CD4-positive, alpha-beta T cell treated with Interleukin-4 for 1 hour (primary cell): ENCODE data around the gene MUC5AC.
"Not testable (repeated sequence)": the region's sequence is repeated elsewhere in the genome, so short reads cannot be mapped to it uniquely, and the experiment has no call there.

ENCODE experiments used
- DNase-seq, 2 donors: peaks; one replicate each; pipeline ENCODE4 v3.0.0-alpha.2; 2020 to 2022

Gene MUC5AC

GRCh38 chr11:1239596-1240205, 81.9 kb downstream of the MUC5AC start:
- no peak for DNase-seq

DNA sequence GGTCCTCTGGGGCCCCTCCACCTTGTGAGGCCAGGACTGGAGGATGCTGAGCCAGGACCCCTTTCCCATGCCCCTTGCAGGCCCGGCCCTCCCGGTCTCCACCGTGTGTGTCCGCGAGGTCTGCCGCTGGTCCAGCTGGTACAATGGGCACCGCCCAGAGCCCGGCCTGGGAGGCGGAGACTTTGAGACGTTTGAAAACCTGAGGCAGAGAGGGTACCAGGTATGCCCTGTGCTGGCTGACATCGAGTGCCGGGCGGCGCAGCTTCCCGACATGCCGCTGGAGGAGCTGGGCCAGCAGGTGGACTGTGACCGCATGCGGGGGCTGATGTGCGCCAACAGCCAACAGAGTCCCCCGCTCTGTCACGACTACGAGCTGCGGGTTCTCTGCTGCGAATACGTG, 83.0 kb downstream of the MUC5AC start:
- DNase-seq, result no peak

DNA sequence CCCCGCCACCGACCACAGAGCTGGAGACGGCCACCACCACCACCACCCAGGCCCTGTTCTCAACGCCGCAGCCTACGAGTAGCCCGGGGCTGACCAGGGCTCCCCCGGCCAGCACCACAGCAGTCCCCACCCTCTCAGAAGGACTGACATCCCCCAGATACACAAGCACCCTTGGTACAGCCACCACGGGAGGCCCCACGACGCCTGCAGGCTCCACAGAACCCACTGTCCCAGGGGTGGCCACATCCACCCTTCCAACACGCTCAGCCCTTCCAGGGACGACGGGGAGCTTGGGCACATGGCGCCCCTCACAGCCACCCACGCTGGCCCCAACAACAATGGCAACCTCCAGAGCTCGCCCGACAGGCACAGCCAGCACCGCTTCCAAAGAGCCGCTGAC, 84.0 kb downstream of the MUC5AC start:
- DNase-seq, result no peak

GRCh38 chr11:1242289-1242688, 84.5 kb downstream of the MUC5AC start:
- DNase-seq, result no peak

DNA sequence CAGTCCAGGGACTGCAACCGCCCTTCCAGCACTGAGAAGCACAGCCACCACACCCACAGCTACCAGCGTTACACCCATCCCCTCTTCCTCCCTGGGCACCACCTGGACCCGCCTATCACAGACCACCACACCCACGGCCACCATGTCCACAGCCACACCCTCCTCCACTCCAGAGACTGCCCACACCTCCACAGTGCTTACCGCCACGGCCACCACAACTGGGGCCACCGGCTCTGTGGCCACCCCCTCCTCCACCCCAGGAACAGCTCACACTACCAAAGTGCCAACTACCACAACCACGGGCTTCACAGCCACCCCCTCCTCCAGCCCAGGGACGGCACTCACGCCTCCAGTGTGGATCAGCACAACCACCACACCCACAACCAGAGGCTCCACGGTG, 85.0 kb downstream of the MUC5AC start:
- DNase-seq, result not testable (repeated sequence)

DNA sequence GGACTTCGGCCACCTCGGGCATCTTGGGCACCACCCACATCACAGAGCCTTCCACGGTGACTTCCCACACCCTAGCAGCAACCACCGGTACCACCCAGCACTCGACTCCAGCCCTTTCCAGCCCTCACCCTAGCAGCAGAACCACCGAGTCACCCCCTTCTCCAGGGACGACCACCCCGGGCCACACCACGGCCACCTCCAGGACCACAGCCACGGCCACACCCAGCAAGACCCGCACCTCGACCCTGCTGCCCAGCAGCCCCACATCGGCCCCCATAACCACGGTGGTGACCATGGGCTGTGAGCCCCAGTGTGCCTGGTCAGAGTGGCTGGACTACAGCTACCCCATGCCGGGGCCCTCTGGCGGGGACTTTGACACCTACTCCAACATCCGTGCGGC, 85.8 kb downstream of the MUC5AC start:
- not testable (repeated sequence) for DNase-seq

- not testable (repeated sequence) for DNase-seq
Measured at GRCh38 chr11:1244557-1244956, 86.8 kb downstream of the MUC5AC start.

DNA sequence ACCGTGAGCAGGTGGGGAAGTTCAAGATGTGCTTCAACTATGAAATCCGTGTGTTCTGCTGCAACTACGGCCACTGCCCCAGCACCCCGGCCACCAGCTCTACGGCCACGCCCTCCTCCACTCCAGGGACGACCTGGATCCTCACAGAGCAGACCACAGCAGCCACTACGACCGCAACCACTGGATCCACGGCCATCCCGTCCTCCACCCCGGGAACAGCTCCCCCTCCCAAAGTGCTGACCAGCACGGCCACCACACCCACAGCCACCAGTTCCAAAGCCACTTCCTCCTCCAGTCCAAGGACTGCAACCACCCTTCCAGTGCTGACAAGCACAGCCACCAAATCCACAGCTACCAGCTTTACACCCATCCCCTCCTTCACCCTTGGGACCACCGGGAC, 88.0 kb downstream of the MUC5AC start:
- DNase-seq, result not testable (repeated sequence)

DNA sequence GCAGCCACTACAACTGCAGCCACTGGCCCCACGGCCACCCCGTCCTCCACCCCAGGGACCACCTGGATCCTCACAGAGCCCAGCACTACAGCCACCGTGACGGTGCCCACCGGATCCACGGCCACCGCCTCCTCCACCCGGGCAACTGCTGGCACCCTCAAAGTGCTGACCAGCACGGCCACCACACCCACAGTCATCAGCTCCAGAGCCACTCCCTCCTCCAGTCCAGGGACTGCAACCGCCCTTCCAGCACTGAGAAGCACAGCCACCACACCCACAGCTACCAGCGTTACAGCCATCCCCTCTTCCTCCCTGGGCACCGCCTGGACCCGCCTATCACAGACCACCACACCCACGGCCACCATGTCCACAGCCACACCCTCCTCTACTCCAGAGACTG, 88.5 kb downstream of the MUC5AC start:
- DNase-seq, result not testable (repeated sequence)

DNA sequence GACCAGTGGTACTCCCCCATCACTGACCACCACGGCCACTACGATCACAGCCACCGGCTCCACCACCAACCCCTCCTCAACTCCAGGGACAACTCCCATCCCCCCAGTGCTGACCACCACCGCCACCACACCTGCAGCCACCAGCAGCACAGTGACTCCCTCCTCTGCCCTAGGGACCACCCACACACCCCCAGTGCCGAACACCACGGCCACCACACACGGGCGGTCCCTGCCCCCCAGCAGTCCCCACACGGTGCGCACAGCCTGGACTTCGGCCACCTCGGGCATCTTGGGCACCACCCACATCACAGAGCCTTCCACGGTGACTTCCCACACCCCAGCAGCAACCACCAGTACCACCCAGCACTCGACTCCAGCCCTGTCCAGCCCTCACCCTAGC, 89.3 kb downstream of the MUC5AC start:
- not testable (repeated sequence) for DNase-seq

DNA sequence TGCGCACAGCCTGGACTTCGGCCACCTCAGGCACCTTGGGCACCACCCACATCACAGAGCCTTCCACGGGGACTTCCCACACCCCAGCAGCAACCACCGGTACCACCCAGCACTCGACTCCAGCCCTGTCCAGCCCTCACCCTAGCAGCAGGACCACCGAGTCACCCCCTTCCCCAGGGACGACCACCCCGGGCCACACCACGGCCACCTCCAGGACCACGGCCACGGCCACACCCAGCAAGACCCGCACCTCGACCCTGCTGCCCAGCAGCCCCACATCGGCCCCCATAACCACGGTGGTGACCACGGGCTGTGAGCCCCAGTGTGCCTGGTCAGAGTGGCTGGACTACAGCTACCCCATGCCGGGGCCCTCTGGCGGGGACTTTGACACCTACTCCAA, 91.2 kb downstream of the MUC5AC start:
- DNase-seq, result not testable (repeated sequence)

DNA sequence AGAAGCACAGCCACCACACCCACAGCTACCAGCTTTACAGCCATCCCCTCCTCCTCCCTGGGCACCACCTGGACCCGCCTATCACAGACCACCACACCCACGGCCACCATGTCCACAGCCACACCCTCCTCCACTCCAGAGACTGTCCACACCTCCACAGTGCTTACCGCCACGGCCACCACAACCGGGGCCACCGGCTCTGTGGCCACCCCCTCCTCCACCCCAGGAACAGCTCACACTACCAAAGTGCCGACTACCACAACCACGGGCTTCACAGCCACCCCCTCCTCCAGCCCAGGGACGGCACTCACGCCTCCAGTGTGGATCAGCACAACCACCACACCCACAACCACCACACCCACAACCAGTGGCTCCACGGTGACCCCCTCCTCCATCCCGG, 92.7 kb downstream of the MUC5AC start:
- not testable (repeated sequence) for DNase-seq
